Activated naive CD4-positive, alpha-beta T cell treated with anti-CD3 and anti-CD28 coated beads, Interleukin-2, amount 10 ng/mL, durations not matched to agents 7 days and 5 days (primary cell): ENCODE results near the gene INKA2.
"Not testable (repeated sequence)": the region's sequence is repeated elsewhere in the genome, so short reads cannot be mapped to it uniquely, and the experiment has no call there.

Experiments used
- CTCF ChIA-PET: fragments of 350-600 bp; sonication (Branson Sonifier 250); formaldehyde crosslinking; loops from one replicate; lab custom pipeline; 2021; ENCODE audit warnings: antibody characterized with exemption; lab: Charles Lee
- DNase-seq: peaks from one replicate; pipeline ENCODE4 v3.0.0-alpha.2; 2020
- H3K27ac Mint-ChIP-seq: one replicate; pipeline ENCODE4 v1.8.0; 2021; ENCODE audit warnings: mild to moderate bottlenecking, moderate library complexity, mixed read lengths
- H3K27me3 Mint-ChIP-seq: one replicate; pipeline ENCODE4 v1.8.0; 2021; ENCODE audit warnings: mild to moderate bottlenecking, mixed read lengths
- H3K36me3 Mint-ChIP-seq: one replicate; pipeline ENCODE4 v1.8.0; 2021; ENCODE audit warnings: mixed read lengths
- H3K4me1 Mint-ChIP-seq: one replicate; pipeline ENCODE4 v1.8.0; 2021; ENCODE audit warnings: mixed read lengths
- H3K4me3 Mint-ChIP-seq: one replicate; pipeline ENCODE4 v1.8.0; 2021; ENCODE audit warnings: mild to moderate bottlenecking, moderate library complexity, mixed read lengths
- H3K9me3 Mint-ChIP-seq: one replicate; pipeline ENCODE4 v1.8.0; 2021; ENCODE audit warnings: mixed read lengths

Gene INKA2

DNA sequence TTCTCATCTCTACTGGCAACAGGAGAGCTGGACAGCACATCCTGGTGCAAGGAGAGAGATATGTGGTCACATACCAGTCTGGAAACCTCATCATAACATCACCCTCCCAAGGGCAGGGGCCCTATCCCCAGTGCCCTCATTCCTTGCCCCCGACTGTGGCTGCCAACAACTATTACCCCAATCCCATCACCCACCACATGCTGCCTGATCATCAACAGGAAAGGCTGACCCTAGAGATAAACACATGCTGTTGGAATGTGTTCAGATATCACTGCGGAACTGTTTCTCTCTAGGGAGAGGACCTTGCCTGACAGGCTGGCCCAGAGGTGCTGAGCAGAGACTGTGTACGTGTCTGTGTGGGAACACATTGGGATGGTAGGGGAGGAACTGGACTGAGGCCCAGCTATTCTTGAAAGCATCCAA lies 4.5 kb upstream of the INKA2 start:
- no peaks in the 10 kb centered on the region for H3K27me3 Mint-ChIP-seq
- H3K4me3 Mint-ChIP-seq: no peak overlapping the region
- H3K27ac Mint-ChIP-seq: no peak overlapping the region
- peaks cover 1% of the 10 kb centered on the region for H3K36me3 Mint-ChIP-seq
- no peak for DNase-seq
- CTCF ChIA-PET: interaction anchor here (1.0 to 11.2 kb wide), 6 partner anchors 15 to 265 kb away, joined by 3 to 105 read pairs (median 6); no protein-coding TSS in a partner anchor
- peaks cover 16% of the 10 kb centered on the region for H3K4me1 Mint-ChIP-seq
- H3K9me3 Mint-ChIP-seq: no peaks in the 10 kb centered on the region

DNA sequence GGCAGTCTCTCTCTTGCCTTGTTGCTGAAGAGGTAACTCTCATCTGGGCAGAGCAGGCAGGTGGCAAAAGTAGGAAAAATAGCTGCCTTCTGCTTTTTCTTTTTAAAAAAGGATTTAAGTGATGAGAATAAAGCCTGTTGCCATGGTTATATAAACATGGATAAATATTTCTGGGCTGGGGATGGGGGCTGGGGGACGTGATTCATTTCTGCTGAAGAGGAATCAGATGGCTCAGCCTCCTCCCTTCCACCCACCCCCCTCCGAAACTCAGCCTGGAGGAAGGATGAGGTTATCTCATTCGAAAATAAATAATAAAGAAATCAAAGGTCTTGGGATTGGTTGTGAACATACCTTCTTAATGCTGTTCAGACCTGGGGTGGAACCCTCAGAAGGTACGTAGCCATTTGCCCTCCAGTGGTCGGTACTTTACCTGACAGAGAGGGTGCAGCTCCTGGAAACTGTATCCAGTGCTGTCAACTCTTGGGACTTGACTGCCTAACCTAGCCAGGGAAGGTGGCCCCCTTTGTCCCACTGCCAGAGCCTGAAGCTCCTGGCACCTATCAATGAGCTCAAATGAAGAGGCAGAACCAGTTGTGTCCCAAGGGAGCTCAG lies 3.8 kb upstream of the INKA2 start:
- no peaks in the 10 kb centered on the region for H3K9me3 Mint-ChIP-seq
- DNase-seq: no peak
- peaks cover 19% of the 10 kb centered on the region for H3K4me1 Mint-ChIP-seq
- H3K36me3 Mint-ChIP-seq: peaks cover 1% of the 10 kb centered on the region
- no peaks in the 10 kb centered on the region for H3K27me3 Mint-ChIP-seq
- CTCF ChIA-PET: interaction anchor here (0.7 to 11.2 kb wide), 7 partner anchors 8 to 264 kb away, joined by 3 to 105 read pairs (median 3); no protein-coding TSS in a partner anchor
- no peak overlapping the region for H3K4me3 Mint-ChIP-seq
- no peak overlapping the region for H3K27ac Mint-ChIP-seq

DNA sequence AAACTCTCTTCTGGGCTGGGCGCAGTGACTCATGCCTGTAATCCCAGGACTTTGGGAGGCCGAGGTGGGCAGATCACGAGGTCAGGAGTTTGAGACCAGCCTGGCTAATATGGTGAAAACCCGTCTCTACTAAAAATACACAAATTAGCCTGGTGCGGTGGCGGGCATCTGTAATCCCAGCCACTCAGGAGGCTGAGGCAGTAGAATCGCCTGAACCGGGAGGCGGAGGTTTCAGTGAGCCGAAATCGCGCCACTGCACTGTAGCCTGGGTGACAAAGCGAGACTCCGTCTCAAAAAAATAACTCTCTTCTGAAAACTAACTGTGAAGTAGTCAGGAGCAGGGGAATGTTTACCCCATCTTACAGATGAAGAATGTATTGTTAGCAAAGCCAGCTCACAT lies 3.1 kb upstream of the INKA2 start:
- CTCF ChIA-PET: interaction anchor here (0.7 to 11.2 kb wide), 4 partner anchors 9 to 239 kb away, joined by 3 to 105 read pairs (median 33); partner anchors contain the start of genes ADORA3 and TMIGD3
- not testable (repeated sequence) for H3K27me3 Mint-ChIP-seq, H3K9me3 Mint-ChIP-seq, H3K36me3 Mint-ChIP-seq, H3K27ac Mint-ChIP-seq, H3K4me3 Mint-ChIP-seq, DNase-seq
- H3K4me1 Mint-ChIP-seq: peaks cover 24% of the 10 kb centered on the region

DNA sequence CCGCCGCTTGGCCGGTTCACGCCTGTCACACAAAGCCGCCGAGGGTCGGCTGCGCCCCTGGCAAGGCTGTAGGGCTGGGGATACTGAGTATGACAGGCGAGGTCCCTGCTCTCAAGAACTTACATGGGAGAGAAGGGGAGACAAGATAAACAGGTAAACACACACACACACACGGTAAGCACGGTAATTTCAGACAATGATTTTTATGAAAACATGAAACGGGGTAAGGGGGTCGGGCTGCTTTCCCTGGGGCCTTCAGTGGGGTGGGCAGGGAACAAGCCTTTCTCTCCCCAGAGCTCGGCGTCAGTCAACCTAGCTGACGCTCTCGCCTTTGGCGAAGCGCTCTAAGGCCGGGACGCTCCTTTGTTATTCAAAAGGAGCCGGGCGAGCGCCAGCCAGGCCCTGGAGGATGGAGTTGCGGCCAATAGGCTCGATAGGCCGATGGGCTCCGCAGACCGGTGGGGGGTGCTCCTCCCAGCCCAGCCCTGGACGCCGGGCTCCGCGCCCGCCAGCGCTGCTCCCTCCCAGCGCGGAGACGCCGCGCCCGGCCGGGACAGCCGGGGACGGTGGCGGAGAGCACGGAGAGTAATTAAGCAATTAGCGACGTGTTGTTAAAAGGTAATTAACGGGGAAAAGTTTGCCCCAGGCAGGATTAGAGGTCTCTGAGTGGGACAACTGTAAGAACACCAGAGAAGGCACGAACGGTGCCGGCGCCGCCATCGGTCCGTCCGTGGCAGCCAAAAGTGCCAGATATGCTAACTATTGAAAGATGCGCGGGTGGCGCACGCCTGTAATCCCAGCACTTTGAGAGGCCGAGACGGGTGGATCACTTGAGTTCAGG lies 950 bp upstream of the INKA2 start:
- no peaks in the 10 kb centered on the region for H3K27me3 Mint-ChIP-seq
- H3K27ac Mint-ChIP-seq: no peak overlapping the region

DNA sequence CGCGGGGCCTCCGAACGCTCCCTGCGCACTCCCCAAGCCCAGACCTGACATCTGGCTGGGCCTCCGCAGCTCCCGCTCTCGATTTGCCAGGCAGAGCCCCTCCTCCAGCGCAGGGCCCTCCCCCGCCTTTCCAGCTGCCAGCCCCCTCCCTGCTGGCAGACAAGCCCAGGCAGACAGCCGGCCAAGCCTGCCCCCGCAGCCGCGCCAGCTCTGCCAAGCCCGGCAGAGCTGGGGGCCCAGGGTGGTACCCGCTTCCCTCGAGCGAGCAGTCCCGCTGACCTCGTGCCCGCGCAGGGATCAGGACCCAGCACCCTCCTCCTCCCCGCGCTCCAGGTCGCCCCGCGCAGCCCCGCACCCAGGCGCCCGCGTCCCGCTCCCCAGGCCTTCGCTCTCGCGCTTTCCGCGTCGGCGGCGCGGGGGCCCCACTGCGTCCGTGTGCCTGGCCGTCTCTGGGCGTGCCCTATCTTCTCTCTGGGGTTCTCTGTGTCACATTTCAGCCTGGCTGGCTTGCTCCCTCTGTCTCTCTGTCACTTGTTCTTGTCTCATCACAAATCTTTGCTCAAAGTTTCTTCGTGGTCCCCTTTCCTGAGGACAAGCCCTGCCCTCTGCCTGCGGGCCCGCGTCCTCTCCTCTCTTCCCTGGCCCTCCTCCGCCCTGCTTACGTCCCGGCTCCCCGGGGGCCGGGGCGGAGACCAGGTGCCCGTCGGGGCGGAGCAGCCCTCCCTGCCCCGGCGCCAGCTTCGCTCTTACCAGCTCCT lies 580 bp downstream of the INKA2 start:
- Mint-ChIP-seq H3K9me3 (no peaks in the 10 kb centered on the region), H3K27me3 (no peaks in the 10 kb centered on the region), H3K36me3 (peaks cover 1% of the 10 kb centered on the region), H3K4me3 (peak overlapping the region; percentile 77), H3K4me1 (peaks cover 23% of the 10 kb centered on the region), H3K27ac (peak overlapping the region; percentile 79)
- DNase-seq: peak; percentile 68
- CTCF ChIA-PET: interaction anchor here (1.2 to 4.8 kb wide), 6 partner anchors 9 to 256 kb away, joined by 3 to 26 read pairs (median 10); no protein-coding TSS in a partner anchor

More for the DNA sequence above, 950 bp upstream of the INKA2 start:
- CTCF ChIA-PET: interaction anchor here (0.6 to 4.8 kb wide), 5 partner anchors 9 to 232 kb away, joined by 3 to 26 read pairs (median 4); no protein-coding TSS in a partner anchor
- Mint-ChIP-seq H3K4me1 (peaks cover 23% of the 10 kb centered on the region), H3K36me3 (peaks cover 1% of the 10 kb centered on the region), H3K4me3 (peak overlapping the region; percentile 77), H3K9me3 (no peaks in the 10 kb centered on the region)
- DNase-seq: peak; percentile 39

DNA sequence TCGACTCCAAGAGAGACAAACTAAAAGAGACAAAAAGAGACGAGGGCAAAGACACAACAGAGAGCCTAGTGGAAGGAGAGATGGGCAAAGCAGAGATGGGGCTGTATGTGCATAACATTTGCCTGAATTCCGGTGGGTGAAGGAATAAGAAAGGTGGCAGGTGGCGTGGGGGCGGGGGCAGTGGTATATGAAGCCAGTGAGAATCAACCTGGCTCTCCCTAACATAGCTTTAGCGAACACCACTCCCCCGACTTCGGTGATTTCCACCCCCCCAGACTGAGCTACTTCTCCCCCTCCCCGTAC lies 1.1 kb downstream of the INKA2 start:
- CTCF ChIA-PET: interaction anchor here (1.2 to 4.8 kb wide), 6 partner anchors 9 to 256 kb away, joined by 3 to 26 read pairs (median 10); no protein-coding TSS in a partner anchor
- peaks cover 23% of the 10 kb centered on the region for H3K4me1 Mint-ChIP-seq
- H3K9me3 Mint-ChIP-seq: no peaks in the 10 kb centered on the region
- H3K27me3 Mint-ChIP-seq: no peaks in the 10 kb centered on the region
- H3K4me3 Mint-ChIP-seq: peak overlapping the region; percentile 77
- no peak for DNase-seq
- peaks cover 1% of the 10 kb centered on the region for H3K36me3 Mint-ChIP-seq
- peak overlapping the region; percentile 1 for H3K27ac Mint-ChIP-seq

DNA sequence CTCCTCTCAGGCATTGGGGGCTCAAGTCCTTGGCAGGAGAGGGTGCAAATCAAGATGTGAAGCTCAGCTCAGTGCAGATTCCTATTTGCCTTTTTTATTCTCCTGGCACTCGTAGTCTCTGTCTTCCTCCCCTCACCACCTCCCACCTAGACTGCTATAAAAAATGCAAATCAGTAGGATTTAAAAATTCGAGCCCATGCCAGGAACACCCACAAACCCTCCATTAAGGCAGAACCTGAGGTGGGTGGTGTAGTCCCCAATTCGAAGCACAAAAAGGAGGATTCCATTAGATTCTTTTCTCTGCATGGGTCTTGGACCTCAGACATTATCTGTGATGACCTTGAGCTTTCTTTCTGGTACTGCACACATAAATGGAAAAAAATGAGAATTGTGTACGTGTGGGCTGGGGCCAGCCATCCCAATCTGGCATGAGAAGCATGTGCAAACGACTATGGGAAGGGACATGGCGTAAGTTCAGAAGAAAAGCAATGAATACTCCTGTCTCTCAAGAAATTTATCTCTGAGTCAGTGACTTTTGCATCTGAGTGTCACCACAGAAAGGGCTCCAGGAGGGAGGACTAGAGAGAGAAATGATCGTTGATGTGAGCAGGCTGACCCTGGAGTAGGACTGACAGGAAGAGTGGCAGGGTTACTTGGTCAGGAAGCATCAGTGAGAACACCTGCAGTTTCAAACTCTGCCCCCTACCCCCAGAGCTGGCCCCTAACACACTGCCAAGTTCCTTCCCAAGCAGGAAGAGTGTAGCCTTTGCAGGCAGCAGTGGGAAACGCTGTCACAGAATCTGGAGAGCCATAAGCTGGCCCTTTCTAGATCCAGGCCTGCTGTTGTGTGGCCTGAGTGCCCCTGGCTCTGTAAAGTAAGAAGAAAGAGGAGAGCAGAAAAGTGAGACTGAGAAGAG lies 1.7 kb downstream of the INKA2 start:
- Mint-ChIP-seq H3K27ac (peak overlapping the region; percentile 1), H3K9me3 (no peaks in the 10 kb centered on the region), H3K4me1 (peaks cover 23% of the 10 kb centered on the region), H3K36me3 (peaks cover 1% of the 10 kb centered on the region), H3K27me3 (no peaks in the 10 kb centered on the region), H3K4me3 (peak overlapping the region; percentile 77)
- no peak for DNase-seq
- CTCF ChIA-PET: interaction anchor here (0.8 to 4.8 kb wide), 8 partner anchors 10 to 274 kb away, joined by 3 to 26 read pairs (median 6); no protein-coding TSS in a partner anchor

DNA sequence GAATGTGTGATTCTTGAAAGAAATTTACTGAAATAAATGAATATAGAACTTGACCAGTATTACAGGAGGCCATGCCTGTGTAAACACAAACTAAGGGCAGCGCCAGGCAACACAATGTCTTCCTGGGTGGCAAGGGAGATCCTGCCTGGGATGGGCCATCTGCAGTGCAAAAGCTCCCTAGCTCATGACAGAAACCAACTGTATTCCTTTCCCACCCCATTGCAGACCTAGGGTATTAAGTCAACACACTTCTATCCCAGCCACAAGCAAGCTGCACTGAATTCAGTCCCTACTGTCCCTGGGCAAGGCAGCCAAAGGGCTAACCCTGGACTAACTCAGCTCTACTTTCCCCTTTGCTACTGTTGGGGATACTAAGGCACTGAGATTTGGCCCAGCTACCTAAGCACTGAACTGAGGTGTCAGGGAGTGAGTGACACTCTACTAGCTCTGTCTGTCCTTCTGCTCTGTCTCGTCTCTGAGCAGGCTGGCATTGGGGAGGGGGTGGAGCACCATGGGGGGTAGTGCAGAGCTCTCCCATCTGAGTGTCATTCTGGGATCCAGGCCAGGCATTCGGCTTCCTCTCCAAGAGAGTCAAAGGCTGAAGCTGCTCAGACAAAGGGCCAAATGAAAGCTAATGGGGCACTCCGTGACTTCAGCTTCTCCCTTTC lies 2.5 kb downstream of the INKA2 start:
- Mint-ChIP-seq H3K4me3 (peak overlapping the region; percentile 1), H3K27ac (no peak overlapping the region), H3K4me1 (peaks cover 23% of the 10 kb centered on the region), H3K9me3 (no peaks in the 10 kb centered on the region), H3K27me3 (peaks cover 8% of the 10 kb centered on the region), H3K36me3 (peaks cover 1% of the 10 kb centered on the region)
- CTCF ChIA-PET: interaction anchor here (0.8 to 4.8 kb wide), 8 partner anchors 11 to 273 kb away, joined by 3 to 26 read pairs (median 4); no protein-coding TSS in a partner anchor
- no peak for DNase-seq

DNA sequence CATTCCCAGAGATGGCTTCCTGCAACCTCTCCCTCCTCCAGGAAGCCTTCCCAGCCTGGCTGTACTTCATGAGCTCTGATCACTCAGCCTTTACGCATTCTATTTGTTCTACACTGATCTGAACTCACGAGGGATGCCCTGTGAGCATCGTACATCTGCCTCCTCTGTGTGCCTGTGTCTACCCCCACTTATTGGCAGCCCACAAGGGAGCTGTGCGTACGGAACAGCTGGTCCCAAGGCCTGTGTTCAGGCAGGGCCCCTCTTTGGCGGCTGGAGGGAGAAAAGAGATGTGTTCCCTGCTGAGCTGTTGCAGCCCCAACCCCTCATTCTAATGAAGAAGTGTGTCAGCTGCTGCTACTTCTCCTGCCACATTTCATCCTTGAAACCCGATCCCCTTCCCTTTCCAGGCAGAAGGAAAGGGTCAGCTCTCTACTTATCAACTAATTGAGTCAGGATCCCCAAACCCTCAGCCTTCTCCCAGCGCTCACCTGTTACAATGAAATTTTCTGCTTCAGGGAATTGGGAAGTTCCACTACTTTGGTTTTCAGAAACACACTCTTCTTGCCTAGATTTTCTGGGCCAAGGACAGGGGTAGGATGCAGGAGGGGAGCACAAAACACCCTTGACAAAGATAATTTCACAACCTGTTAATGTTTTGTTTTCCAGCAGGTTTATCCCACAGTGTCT lies 3.2 kb downstream of the INKA2 start:
- H3K36me3 Mint-ChIP-seq: peaks cover 1% of the 10 kb centered on the region

DNA sequence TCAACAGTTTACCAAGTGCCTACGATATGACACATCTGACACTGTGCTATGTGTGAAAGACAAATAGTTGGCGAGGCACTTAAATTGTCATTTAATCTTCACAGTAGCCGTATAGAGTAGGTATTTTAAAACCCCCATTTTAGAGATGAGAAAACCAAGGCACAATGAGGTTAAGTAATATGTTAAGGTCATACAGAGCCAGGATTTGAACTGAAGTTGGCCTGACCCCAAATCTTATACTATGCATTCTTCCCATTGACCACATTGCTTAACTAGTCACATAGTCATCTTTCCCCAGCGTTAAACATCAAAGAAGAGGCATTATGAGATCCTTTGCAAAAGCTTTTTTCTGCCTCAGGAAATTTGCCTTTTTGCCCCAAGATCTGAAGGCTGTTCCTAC lies 3.9 kb downstream of the INKA2 start:
- Mint-ChIP-seq H3K4me3 (no peak overlapping the region), H3K27ac (no peak overlapping the region), H3K4me1 (peaks cover 18% of the 10 kb centered on the region), H3K36me3 (no peaks in the 10 kb centered on the region), H3K9me3 (no peaks in the 10 kb centered on the region), H3K27me3 (peaks cover 8% of the 10 kb centered on the region)
- CTCF ChIA-PET: interaction anchor here (1.1 kb wide), 1 partner anchor 30 kb away, joined by 3 read pairs; no protein-coding TSS in a partner anchor
- no peak for DNase-seq

More for the DNA sequence above, 3.2 kb downstream of the INKA2 start:
- no peak for DNase-seq
- no peak overlapping the region for H3K27ac Mint-ChIP-seq
- H3K27me3 Mint-ChIP-seq: peaks cover 8% of the 10 kb centered on the region
- peaks cover 23% of the 10 kb centered on the region for H3K4me1 Mint-ChIP-seq
- CTCF ChIA-PET: interaction anchor here (0.8 to 4.8 kb wide), 6 partner anchors 11 to 273 kb away, joined by 3 to 26 read pairs (median 4); no protein-coding TSS in a partner anchor
- H3K9me3 Mint-ChIP-seq: no peaks in the 10 kb centered on the region
- no peak overlapping the region for H3K4me3 Mint-ChIP-seq

DNA sequence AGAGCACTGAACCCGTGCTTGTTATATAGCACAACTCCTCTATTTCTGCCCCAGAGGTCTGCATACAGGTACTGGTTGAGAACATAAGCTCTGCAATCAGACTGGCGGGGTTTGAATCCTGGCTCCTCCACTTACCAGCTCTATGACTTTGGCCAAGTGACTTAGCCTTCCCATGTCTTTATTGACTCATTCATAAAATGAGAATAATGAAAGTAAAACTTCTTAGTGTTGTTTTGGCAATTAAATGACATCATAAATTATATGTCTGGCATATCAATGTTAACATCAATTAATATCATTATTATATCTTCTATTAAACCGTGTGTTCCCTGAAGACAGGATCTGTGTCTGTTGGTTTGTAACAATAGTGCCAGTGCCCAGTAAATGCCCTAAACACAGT lies 4.3 kb downstream of the INKA2 start:
- Mint-ChIP-seq H3K27me3 (peaks cover 8% of the 10 kb centered on the region), H3K36me3 (no peaks in the 10 kb centered on the region), H3K4me3 (no peak overlapping the region), H3K27ac (no peak overlapping the region), H3K4me1 (peaks cover 16% of the 10 kb centered on the region), H3K9me3 (no peaks in the 10 kb centered on the region)
- DNase-seq: no peak
- CTCF ChIA-PET: interaction anchor here (1.2 to 2.2 kb wide), 3 partner anchors 12 to 22 kb away, joined by 3 to 6 read pairs (median 6); no protein-coding TSS in a partner anchor

DNA sequence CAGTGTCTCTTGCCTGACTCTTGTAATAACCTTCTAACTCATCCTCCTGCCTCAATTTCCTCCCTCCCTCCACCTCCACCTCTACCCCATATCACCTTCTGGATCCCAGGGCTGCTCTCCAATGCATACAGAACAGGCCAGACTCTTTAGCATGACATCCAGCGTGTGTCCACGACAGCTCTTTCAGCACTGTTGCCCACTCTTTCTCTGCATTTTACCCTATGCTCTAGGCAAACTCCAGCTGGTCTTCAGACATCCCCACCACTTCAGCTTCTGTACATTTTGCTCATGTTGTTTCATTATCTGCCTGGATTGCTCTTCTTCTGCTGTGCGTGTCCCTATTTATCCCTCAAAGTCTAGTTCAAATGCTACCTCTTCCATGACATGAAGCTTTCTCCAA lies 4.8 kb downstream of the INKA2 start:
- no peak for DNase-seq
- no peak overlapping the region for H3K27ac Mint-ChIP-seq
- peaks cover 8% of the 10 kb centered on the region for H3K27me3 Mint-ChIP-seq
- no peaks in the 10 kb centered on the region for H3K9me3 Mint-ChIP-seq
- H3K4me1 Mint-ChIP-seq: peaks cover 14% of the 10 kb centered on the region
- no peaks in the 10 kb centered on the region for H3K36me3 Mint-ChIP-seq
- CTCF ChIA-PET: interaction anchor here (1.2 to 2.2 kb wide), 3 partner anchors 12 to 21 kb away, joined by 3 to 6 read pairs (median 6); no protein-coding TSS in a partner anchor
- H3K4me3 Mint-ChIP-seq: no peak overlapping the region
